HepG2 (cell line): ENCODE measurements around the gene SMKR1. TPM values are rescaled to one million over a fixed set of nuclear protein-coding genes. Genes with fewer than 3 reads are reported as not detected.

Experiments used
- polyA plus RNA-seq, 8 experiments: library from polyadenylated mRNA; depleted of rRNA in 3 of 8; stranded (reverse) in 7 of 8; unstranded in 1 of 8; fragments of >200 nt; fragmentation: Illumina TruSeq in 4 of 8; extraction: Trizol in 4 of 8; gene quantifications; 2 replicates each; pipeline versions ENCODE4 v1.2.1 to v1.2.3, GENCODE V29; 2011 to 2016; ENCODE audit warnings: low read depth in 4 of 8, missing spikeins in 1 of 8, mixed read lengths in 1 of 8; ENCODE audit not compliant: insufficient read depth in 1 of 8
- small RNA-seq, 3 experiments: library from RNA; depleted of rRNA; stranded (forward); fragments of <200 nt; gene quantifications; one replicate each; pipeline ENCODE3, GENCODE V24; 2012; ENCODE audit warnings: low read depth in 2 of 3, low replicate concordance in 1 of 3; ENCODE audit not compliant: insufficient read length in 3 of 3, insufficient read depth in 2 of 3
- total RNA-seq, 5 experiments: library from RNA; depleted of rRNA; stranded (reverse); fragments of >200 nt; fragmentation: Illumina TruSeq; extraction: Trizol; gene quantifications; 2 replicates each; pipeline ENCODE4 v1.2.3, GENCODE V29; 2016; ENCODE audit warnings: low read depth in 1 of 5

SMKR1 gene
- total and polyA plus RNA-seq, 2 of the 13 experiments (the other 11 are each of a cell fraction or from before 2014, with no cell fraction given): 0.07 TPM; not detected in 1

Small RNA genes lying within 50 kb of the gene (small RNA-seq; reads per million reads assigned to genes)
- 0 to 5.8 (median 0.10) reads per million in 3 experiments for gene RNU1-72P
- 0 reads per million in 3 experiments for gene SNRPGP3

Other genes starting within 250 kb of the SMKR1 start
- gene STRIP2, start 68.1 kb upstream of the SMKR1 start, total RNA-seq (2016; rRNA removed; fragmentation: Illumina TruSeq; extraction: Trizol): 3.8 and 8.2 TPM in 2 replicates
- 3.6 and 3.9 TPM in 2 replicates for gene STRIP2, start 68.1 kb upstream of the SMKR1 start, polyA plus RNA-seq (2011; rRNA removed)
- 10.1 and 16.2 TPM in 2 replicates for gene NRF1, start 109.2 kb downstream of the SMKR1 start, total RNA-seq (2016; rRNA removed; fragmentation: Illumina TruSeq; extraction: Trizol)
- gene NRF1, start 109.2 kb downstream of the SMKR1 start, polyA plus RNA-seq (2011; rRNA removed): 9.3 and 11.0 TPM in 2 replicates